Measurements from ENCODE around the gene FRMD4B. TPM values are rescaled to one million over a fixed set of nuclear protein-coding genes. Genes with fewer than 3 reads are reported as not detected.

The FRMD4B gene
- total and polyA plus RNA-seq, 2 donors from 2014 or later, result 11.8 to 50.5 TPM

DNA sequence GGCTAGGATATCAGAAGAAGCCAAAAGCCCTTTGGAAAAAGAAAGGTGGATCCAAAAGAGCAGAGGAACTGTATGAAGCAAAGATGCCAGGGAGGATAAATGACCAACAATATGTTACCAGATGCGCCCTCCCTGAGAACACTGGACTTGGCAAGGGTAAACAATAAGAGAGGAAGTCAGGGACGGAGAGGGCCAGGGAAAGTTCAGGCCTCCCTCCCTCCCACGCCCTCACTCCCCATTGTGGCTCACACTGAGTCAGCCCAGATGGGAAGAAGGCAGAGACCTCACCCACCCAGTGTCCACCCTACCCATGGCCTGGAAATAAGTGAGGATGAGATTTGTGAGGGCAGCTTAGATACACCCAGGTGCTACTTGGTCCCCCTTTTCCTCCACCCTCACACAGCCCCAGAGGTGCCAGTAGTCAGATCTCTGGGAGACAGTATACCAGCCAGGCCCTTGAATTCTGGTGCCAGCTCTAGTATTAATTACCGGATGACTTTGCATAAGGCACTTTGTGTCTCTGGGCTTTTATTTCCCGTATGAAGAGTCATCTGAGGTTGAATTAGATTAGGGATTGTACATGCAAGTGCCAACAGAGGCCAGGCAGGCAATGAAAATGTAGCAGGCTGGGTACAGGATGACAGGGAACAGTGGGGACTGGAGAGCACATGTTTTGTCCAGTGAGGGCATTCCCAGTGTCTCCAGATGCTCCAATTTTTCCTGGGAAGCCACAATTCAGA, 35.1 kb upstream of the FRMD4B start:
- FAIRE-seq (no peak), DNase-seq (no peak)
- no peaks in the 10 kb centered on the region for H3K4me1 ChIP-seq (ENCODE audit: control insufficient read depth in 2 of 3, insufficient read depth in 2 of 3, low read depth in 1 of 3, low read length in 3 of 3)
- H3K4me3 ChIP-seq (ENCODE audit: low read length in 3 of 3), result no peak overlapping the region
- H3K27ac ChIP-seq (ENCODE audit: low read depth in 2 of 2, low read length in 2 of 2), result no peak overlapping the region
- H3K9me3 ChIP-seq (ENCODE audit: control insufficient read depth in 2 of 3, insufficient read depth in 1 of 3, low read length in 3 of 3), result no peaks in the 10 kb centered on the region
- H3K27me3 ChIP-seq (ENCODE audit: control insufficient read depth, insufficient read depth, low read length), result no peaks in the 10 kb centered on the region
- TF ChIP-seq, protein P1, sequence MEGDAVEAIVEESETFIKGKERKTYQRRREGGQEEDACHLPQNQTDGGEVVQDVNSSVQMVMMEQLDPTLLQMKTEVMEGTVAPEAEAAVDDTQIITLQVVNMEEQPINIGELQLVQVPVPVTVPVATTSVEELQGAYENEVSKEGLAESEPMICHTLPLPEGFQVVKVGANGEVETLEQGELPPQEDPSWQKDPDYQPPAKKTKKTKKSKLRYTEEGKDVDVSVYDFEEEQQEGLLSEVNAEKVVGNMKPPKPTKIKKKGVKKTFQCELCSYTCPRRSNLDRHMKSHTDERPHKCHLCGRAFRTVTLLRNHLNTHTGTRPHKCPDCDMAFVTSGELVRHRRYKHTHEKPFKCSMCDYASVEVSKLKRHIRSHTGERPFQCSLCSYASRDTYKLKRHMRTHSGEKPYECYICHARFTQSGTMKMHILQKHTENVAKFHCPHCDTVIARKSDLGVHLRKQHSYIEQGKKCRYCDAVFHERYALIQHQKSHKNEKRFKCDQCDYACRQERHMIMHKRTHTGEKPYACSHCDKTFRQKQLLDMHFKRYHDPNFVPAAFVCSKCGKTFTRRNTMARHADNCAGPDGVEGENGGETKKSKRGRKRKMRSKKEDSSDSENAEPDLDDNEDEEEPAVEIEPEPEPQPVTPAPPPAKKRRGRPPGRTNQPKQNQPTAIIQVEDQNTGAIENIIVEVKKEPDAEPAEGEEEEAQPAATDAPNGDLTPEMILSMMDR (IDR thresholded peaks at IDR 0.05; ENCODE audit: borderline replicate concordance, extremely low read depth, insufficient read depth), result no peak
- no peak overlapping the region for H3K9ac ChIP-seq (ENCODE audit: low read length in 3 of 3)
- intact Hi-C loops (cut with DNase I), result no loop called here
- no peaks in the 10 kb centered on the region for H3K36me3 ChIP-seq (ENCODE audit: control insufficient read depth in 2 of 3, insufficient read depth in 3 of 3, low read length in 3 of 3)

DNA sequence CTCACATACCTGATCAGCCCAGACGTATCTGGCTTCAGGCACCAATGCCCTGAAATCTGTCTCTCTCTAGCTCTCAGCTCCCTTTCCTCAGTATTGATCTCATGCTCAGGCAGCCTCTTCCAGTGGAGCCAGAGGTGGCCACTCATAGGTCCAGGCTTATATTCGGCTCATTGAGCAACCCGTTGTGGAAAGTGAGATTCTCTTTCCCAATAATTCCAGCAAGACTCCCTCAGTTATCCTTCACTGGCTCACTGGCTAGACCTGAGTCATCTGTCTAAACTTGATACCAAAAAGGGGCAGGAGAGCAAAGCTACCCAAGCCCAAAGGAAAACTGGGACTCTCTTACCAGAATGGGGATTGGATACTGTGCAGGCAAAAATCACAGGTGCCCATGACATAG, 33.4 kb upstream of the FRMD4B start:
- Histone ChIP-seq H3K9ac (ENCODE audit: low read length in 3 of 3) (no peak overlapping the region), H3K9me3 (ENCODE audit: control insufficient read depth in 2 of 3, insufficient read depth in 1 of 3, low read length in 3 of 3) (no peaks in the 10 kb centered on the region), H3K36me3 (ENCODE audit: control insufficient read depth in 2 of 3, insufficient read depth in 3 of 3, low read length in 3 of 3) (no peaks in the 10 kb centered on the region), H3K27ac (ENCODE audit: low read depth in 2 of 2, low read length in 2 of 2) (no peak overlapping the region), H3K4me3 (ENCODE audit: low read length in 3 of 3) (no peak overlapping the region), H3K4me1 (ENCODE audit: control insufficient read depth in 2 of 3, insufficient read depth in 2 of 3, low read depth in 1 of 3, low read length in 3 of 3) (no peaks in the 10 kb centered on the region), H3K27me3 (ENCODE audit: control insufficient read depth, insufficient read depth, low read length) (no peaks in the 10 kb centered on the region)
- DNase-seq, result no peak
- FAIRE-seq, result no peak
- intact Hi-C loops (cut with DNase I), result loop anchor here (10.0 kb wide), 1 partner anchor 264 kb away; no protein-coding TSS in a partner anchor
- TF ChIP-seq, protein P1 (IDR thresholded peaks at IDR 0.05; ENCODE audit: borderline replicate concordance, extremely low read depth, insufficient read depth), result no peak

DNA sequence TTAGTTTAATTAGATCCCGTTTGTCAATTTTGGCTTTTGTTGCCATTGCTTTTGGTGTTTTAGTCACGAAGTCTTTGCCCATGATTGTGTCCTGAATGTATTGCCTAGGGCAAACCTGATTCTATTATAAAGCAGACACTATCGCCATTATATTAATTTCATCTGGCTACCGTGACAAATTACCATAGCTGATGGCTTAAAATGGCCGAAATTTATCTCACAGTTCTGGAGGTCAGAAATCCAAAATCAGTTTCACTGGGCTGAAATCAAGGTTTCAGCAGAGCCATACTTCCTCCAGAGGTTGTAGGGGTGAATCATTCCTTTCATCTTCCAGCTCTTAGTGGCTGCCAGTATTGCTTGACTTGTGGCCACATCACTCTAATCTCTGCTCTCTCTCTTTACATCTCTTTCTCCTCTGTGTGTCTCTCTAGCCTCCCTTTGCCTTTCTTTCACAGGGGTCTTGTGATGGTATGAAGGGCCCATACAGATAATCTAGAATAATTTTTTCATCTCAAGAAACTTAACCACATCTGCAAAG, 31.7 kb upstream of the FRMD4B start:
- no peaks in the 10 kb centered on the region for H3K27me3 ChIP-seq (ENCODE audit: control insufficient read depth, insufficient read depth, low read length)
- DNase-seq (no peak), FAIRE-seq (no peak)
- H3K27ac ChIP-seq (ENCODE audit: low read depth in 2 of 2, low read length in 2 of 2), result no peak overlapping the region
- no peak overlapping the region for H3K4me3 ChIP-seq (ENCODE audit: low read length in 3 of 3)
- H3K9me3 ChIP-seq (ENCODE audit: control insufficient read depth in 2 of 3, insufficient read depth in 1 of 3, low read length in 3 of 3), result no peaks in the 10 kb centered on the region
- H3K4me1 ChIP-seq (ENCODE audit: control insufficient read depth in 2 of 3, insufficient read depth in 2 of 3, low read depth in 1 of 3, low read length in 3 of 3), result no peaks in the 10 kb centered on the region
- TF ChIP-seq, protein P1 (IDR thresholded peaks at IDR 0.05; ENCODE audit: borderline replicate concordance, extremely low read depth, insufficient read depth), result no peak
- no peaks in the 10 kb centered on the region for H3K36me3 ChIP-seq (ENCODE audit: control insufficient read depth in 2 of 3, insufficient read depth in 3 of 3, low read length in 3 of 3)
- intact Hi-C loops (cut with DNase I), result loop anchor here (10.0 kb wide), 1 partner anchor 263 kb away; no protein-coding TSS in a partner anchor
- no peak overlapping the region for H3K9ac ChIP-seq (ENCODE audit: low read length in 3 of 3)
